Natural killer cell (primary cell): ENCODE results near the gene MEOX2. TPM values are rescaled to one million over a fixed set of nuclear protein-coding genes. Genes with fewer than 3 reads are reported as not detected.

Experiments
- ATAC-seq, 3 donors: fragments of 150-1000 bp in 2 of 3; fragments of 200-7000 bp in 1 of 3; cut with Tn5 transposase; 1 replicate in 1 of 3; 2 replicates in 2 of 3; pipeline ENCODE4 v1.10.0; 2021; ENCODE audit warnings: mild to moderate bottlenecking in 2 of 3, moderate library complexity in 2 of 3
- DNase-seq, 2 donors: peaks; one replicate each; pipeline versions ENCODE4 v3.0.0 to v3.0.0-alpha.2; 2013 to 2021; ENCODE audit warnings: mixed read lengths in 1 of 2
- H3K27ac ChIP-seq: one replicate; pipeline ENCODE4 v1.5.1; 2013; ENCODE audit warnings: mild to moderate bottlenecking, low read length
- H3K27me3 ChIP-seq: one replicate; pipeline ENCODE4 v1.6.1; 2013; ENCODE audit warnings: low read length; ENCODE audit not compliant: control insufficient read depth, insufficient read depth
- H3K36me3 ChIP-seq: one replicate; pipeline ENCODE4 v1.6.1; 2013; ENCODE audit warnings: low read length; ENCODE audit not compliant: control insufficient read depth, insufficient read depth
- H3K4me1 ChIP-seq: one replicate; pipeline ENCODE4 v1.6.1; 2013; ENCODE audit warnings: low read length; ENCODE audit not compliant: control insufficient read depth, insufficient read depth
- H3K4me3 ChIP-seq: one replicate; pipeline ENCODE4 v1.5.1; 2013; ENCODE audit warnings: low read length
- H3K9me3 ChIP-seq: one replicate; pipeline ENCODE4 v1.6.1; 2013; ENCODE audit warnings: low read length; ENCODE audit not compliant: control insufficient read depth, insufficient read depth
- H3K27ac Mint-ChIP-seq, 2 donors: one replicate each; pipeline ENCODE4 v1.8.0; 2022; ENCODE audit warnings: mild to moderate bottlenecking in 2 of 2, mixed read lengths in 2 of 2, moderate library complexity in 1 of 2
- H3K27me3 Mint-ChIP-seq, 2 donors: one replicate each; pipeline ENCODE4 v1.8.0; 2022; ENCODE audit warnings: low read depth in 2 of 2, mixed read lengths in 2 of 2
- H3K36me3 Mint-ChIP-seq: one replicate; pipeline ENCODE4 v1.8.0; 2022; ENCODE audit warnings: mixed read lengths
- H3K4me1 Mint-ChIP-seq, 2 donors: one replicate each; pipeline ENCODE4 v1.8.0; 2022; ENCODE audit warnings: mixed read lengths in 2 of 2
- H3K4me3 Mint-ChIP-seq: one replicate; pipeline ENCODE4 v1.8.0; 2022; ENCODE audit warnings: mild to moderate bottlenecking, moderate library complexity, mixed read lengths
- H3K9me3 Mint-ChIP-seq, 2 donors: one replicate each; pipeline ENCODE4 v1.8.0; 2022; ENCODE audit warnings: mixed read lengths in 2 of 2
- WGBS: methylation state at CpG from one replicate; pipeline ENCODE4 v1.1.7; 2013; ENCODE audit warnings: missing lambda C conversion rate; ENCODE audit not compliant: insufficient coverage; 5-methylcytosine and 5-hydroxymethylcytosine counted together
- intact Hi-C: fragments of 100-400 bp; cut with micrococcal nuclease; formaldehyde crosslinking; loops from one replicate; pipeline ENCODE4 v1.14.2; 2022
- total RNA-seq, 4 donors: library from RNA; stranded (reverse); fragments of 120-200 nt in 1 of 4; gene quantifications; one replicate each; pipeline versions ENCODE4 v1.2.3 to v1.2.4, GENCODE V29; 2013 to 2022
- TF ChIP-seq, protein P1 (sequence below): fragments of 200-600 bp; IDR thresholded peaks from one replicate; pipeline ENCODE4 v1.8.0; 2022; ENCODE audit warnings: antibody characterized with exemption

MEOX2 gene
- total RNA-seq, 3 donors from 2014 or later (not counting 1 experiment from before 2014, with no cell fraction given): not detected

DNA sequence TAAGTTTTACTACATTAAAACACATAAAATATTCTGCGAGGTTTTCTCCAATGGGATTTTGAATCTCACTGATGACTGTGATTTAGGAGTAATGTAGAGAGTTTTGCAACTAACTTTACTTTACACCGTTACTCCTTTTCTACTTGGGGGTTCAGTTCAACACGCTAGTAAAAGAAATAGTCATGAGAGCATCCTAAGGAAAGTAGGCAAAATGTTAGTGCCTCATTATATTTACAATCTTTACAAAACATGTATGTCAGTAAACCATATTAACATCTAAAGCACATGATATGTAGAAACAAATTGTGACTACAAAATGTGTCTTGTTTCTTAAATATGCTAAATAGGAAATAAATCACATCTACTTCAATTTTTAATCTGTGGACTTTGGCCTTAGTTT lies 6.0 kb downstream of the MEOX2 start:
- H3K36me3 ChIP-seq: no peaks in the 10 kb centered on the region
- no peaks in the 10 kb centered on the region for H3K9me3 ChIP-seq
- H3K27me3 ChIP-seq: peaks cover 8% of the 10 kb centered on the region
- DNase-seq: no peak
- peaks cover 0 to 3% of the 10 kb centered on the region in 2 donors for H3K9me3 Mint-ChIP-seq
- peaks cover under 1% of the 10 kb centered on the region in 2 donors for H3K27me3 Mint-ChIP-seq
- no peak overlapping the region for H3K27ac Mint-ChIP-seq
- no peak overlapping the region for H3K4me3 ChIP-seq
- ATAC-seq: no peak
- H3K36me3 Mint-ChIP-seq: no peaks in the 10 kb centered on the region
- no peak overlapping the region for H3K27ac ChIP-seq
- TF ChIP-seq, protein P1, sequence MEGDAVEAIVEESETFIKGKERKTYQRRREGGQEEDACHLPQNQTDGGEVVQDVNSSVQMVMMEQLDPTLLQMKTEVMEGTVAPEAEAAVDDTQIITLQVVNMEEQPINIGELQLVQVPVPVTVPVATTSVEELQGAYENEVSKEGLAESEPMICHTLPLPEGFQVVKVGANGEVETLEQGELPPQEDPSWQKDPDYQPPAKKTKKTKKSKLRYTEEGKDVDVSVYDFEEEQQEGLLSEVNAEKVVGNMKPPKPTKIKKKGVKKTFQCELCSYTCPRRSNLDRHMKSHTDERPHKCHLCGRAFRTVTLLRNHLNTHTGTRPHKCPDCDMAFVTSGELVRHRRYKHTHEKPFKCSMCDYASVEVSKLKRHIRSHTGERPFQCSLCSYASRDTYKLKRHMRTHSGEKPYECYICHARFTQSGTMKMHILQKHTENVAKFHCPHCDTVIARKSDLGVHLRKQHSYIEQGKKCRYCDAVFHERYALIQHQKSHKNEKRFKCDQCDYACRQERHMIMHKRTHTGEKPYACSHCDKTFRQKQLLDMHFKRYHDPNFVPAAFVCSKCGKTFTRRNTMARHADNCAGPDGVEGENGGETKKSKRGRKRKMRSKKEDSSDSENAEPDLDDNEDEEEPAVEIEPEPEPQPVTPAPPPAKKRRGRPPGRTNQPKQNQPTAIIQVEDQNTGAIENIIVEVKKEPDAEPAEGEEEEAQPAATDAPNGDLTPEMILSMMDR: no peak
- no peak overlapping the region for H3K4me3 Mint-ChIP-seq
- no peaks in the 10 kb centered on the region for H3K4me1 Mint-ChIP-seq
- no peaks in the 10 kb centered on the region for H3K4me1 ChIP-seq
- 100% methylated on average over 1 of the region's 3 CpGs for WGBS
- intact Hi-C loops: no loop called here

DNA sequence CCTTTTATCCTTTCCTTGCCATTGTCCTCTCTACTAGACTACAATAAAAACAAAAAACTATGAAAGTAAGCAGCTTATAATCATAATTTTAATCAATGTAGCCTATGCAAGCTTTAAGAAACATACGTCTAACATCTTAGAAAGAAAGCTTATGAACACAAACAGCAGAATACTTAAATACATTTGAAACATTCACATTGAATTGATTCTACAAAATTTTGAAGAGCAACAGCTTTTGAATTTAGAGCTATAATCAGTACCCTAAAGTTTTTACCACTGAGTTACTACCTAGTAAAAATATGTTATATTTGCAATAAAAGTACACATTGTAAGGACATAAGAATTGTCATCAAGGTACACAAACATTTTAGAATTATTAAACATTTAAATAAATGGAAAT lies 7.2 kb downstream of the MEOX2 start:
- Mint-ChIP-seq H3K27me3 (no peaks in the 10 kb centered on the region), H3K27ac (no peak overlapping the region), H3K4me1 (no peaks in the 10 kb centered on the region), H3K9me3 (peaks cover 2 to 3% of the 10 kb centered on the region in 2 donors), H3K4me3 (no peak overlapping the region), H3K36me3 (no peaks in the 10 kb centered on the region)
- TF ChIP-seq, protein P1: no peak
- ATAC-seq: no peak
- H3K27ac ChIP-seq: no peak overlapping the region
- no peak overlapping the region for H3K4me3 ChIP-seq
- WGBS: no CpG with 5 or more reads among the region's 1 CpG
- intact Hi-C loops: no loop called here
- H3K27me3 ChIP-seq: peaks cover 2% of the 10 kb centered on the region
- H3K36me3 ChIP-seq: no peaks in the 10 kb centered on the region
- no peaks in the 10 kb centered on the region for H3K4me1 ChIP-seq
- no peaks in the 10 kb centered on the region for H3K9me3 ChIP-seq
- DNase-seq: no peak

DNA sequence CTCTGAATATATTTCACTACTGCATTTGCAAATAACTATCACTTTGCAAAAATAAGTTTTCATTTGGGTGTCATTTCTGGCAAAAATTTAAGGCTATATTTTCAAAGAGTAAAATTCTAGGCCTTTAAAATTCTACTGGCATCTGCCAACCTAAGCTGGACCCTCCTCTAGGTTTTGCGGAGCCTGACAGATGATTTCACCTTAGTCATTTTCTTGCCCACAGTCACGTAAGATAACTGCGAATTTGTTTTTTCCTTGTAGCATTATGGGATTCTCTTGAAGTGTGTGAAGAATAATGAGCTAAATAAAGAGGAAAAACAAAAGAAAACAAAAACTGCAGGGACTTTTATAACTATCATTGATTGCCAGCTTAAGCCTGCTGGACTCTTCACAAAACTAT lies 7.8 kb downstream of the MEOX2 start:
- no peaks in the 10 kb centered on the region for H3K36me3 ChIP-seq
- no peak overlapping the region for H3K27ac ChIP-seq
- H3K9me3 ChIP-seq: no peaks in the 10 kb centered on the region
- TF ChIP-seq, protein P1: no peak
- H3K9me3 Mint-ChIP-seq: peaks cover 2 to 6% of the 10 kb centered on the region in 2 donors
- DNase-seq (no peak), ATAC-seq (no peak)
- no peak overlapping the region for H3K4me3 ChIP-seq
- intact Hi-C loops: no loop called here
- H3K4me1 Mint-ChIP-seq: no peaks in the 10 kb centered on the region
- WGBS: 92% methylated on average over 3 of the region's 3 CpGs
- H3K4me1 ChIP-seq: no peaks in the 10 kb centered on the region
- no peaks in the 10 kb centered on the region for H3K36me3 Mint-ChIP-seq
- no peak overlapping the region for H3K27ac Mint-ChIP-seq
- no peak overlapping the region for H3K4me3 Mint-ChIP-seq
- no peaks in the 10 kb centered on the region for H3K27me3 ChIP-seq
- no peaks in the 10 kb centered on the region for H3K27me3 Mint-ChIP-seq

DNA sequence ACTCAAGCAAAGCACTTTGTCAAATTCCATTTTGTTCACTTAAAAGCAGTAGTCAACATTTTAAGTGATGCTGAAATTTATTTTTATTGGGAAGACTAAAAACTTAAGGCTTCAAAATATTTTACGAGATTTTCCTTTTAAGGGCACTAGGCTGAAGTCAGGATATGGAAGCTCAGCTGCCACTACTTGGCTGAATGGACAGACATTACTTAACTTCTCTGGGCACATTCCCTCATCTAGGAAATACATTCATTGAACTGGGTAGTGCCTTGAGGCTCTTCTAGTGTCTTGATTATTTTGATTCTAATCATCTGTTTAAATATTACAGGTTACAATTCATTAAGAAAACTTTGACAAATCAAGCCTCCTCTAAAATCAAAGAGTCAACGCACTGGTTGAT lies 11.1 kb downstream of the MEOX2 start:
- no peak for DNase-seq
- TF ChIP-seq, protein P1: no peak
- no peak overlapping the region for H3K27ac ChIP-seq
- H3K9me3 ChIP-seq: no peaks in the 10 kb centered on the region
- intact Hi-C loops: no loop called here
- no peak overlapping the region for H3K27ac Mint-ChIP-seq
- no peaks in the 10 kb centered on the region for H3K36me3 ChIP-seq
- H3K9me3 Mint-ChIP-seq: peaks cover 4 to 6% of the 10 kb centered on the region in 2 donors
- H3K4me1 ChIP-seq: no peaks in the 10 kb centered on the region
- 97% methylated on average over 2 of the region's 2 CpGs for WGBS
- no peaks in the 10 kb centered on the region for H3K4me1 Mint-ChIP-seq
- H3K27me3 ChIP-seq: no peaks in the 10 kb centered on the region
- no peak for ATAC-seq
- no peaks in the 10 kb centered on the region for H3K27me3 Mint-ChIP-seq
- no peak overlapping the region for H3K4me3 Mint-ChIP-seq
- H3K4me3 ChIP-seq: no peak overlapping the region
- no peaks in the 10 kb centered on the region for H3K36me3 Mint-ChIP-seq
